RWPE2 (cell line): Measurements from ENCODE around the gene CACNA2D2.

Source experiments
- ATAC-seq: fragments of 200-7000 bp; cut with Tn5 transposase; 3 replicates; pipeline ENCODE4 v1.9.1; 2021; ENCODE audit warnings: low read depth
- DNase-seq: peaks from one replicate; pipeline ENCODE4 v3.0.0-alpha.2; 2020; ENCODE audit warnings: low spot score
- H3K27ac ChIP-seq: fragments of 450-650 bp; 2 replicates; pipeline ENCODE4 v1.5.1; 2017; ENCODE audit warnings: mild to moderate bottlenecking; ENCODE audit not compliant: poor library complexity, severe bottlenecking
- H3K27me3 ChIP-seq: fragments of 250-450 bp; sonication (Bioruptor Pico); 2 replicates; pipeline ENCODE4 v1.5.1; 2021; ENCODE audit warnings: mild to moderate bottlenecking, moderate library complexity; ENCODE audit not compliant: insufficient read depth, poor library complexity, severe bottlenecking
- H3K36me3 ChIP-seq: fragments of 250-450 bp; sonication (Bioruptor Pico); 2 replicates; pipeline ENCODE4 v1.5.1; 2020; ENCODE audit warnings: low read depth, mild to moderate bottlenecking, moderate library complexity
- H3K4me1 ChIP-seq: fragments of 250-450 bp; sonication (Bioruptor Pico); 2 replicates; pipeline ENCODE4 v1.5.1; 2021; ENCODE audit warnings: mild to moderate bottlenecking, moderate library complexity; ENCODE audit not compliant: insufficient read depth, poor library complexity, severe bottlenecking
- H3K4me3 ChIP-seq: fragments of 250-450 bp; sonication (Bioruptor Pico); 2 replicates; pipeline ENCODE4 v1.5.1; 2021; ENCODE audit warnings: mild to moderate bottlenecking, moderate library complexity; ENCODE audit not compliant: severe bottlenecking
- H3K9me3 ChIP-seq: fragments of 250-450 bp; sonication (Bioruptor Pico); 2 replicates; pipeline ENCODE4 v1.5.1; 2021; ENCODE audit warnings: mild to moderate bottlenecking, moderate library complexity; ENCODE audit not compliant: severe bottlenecking
- CTCF ChIP-seq: fragments of 450-650 bp; IDR thresholded peaks from one replicate; pipeline ENCODE4 v1.5.1; 2017; ENCODE audit warnings: mild to moderate bottlenecking, moderate library complexity; ENCODE audit not compliant: poor library complexity, severe bottlenecking

The CACNA2D2 gene

DNA sequence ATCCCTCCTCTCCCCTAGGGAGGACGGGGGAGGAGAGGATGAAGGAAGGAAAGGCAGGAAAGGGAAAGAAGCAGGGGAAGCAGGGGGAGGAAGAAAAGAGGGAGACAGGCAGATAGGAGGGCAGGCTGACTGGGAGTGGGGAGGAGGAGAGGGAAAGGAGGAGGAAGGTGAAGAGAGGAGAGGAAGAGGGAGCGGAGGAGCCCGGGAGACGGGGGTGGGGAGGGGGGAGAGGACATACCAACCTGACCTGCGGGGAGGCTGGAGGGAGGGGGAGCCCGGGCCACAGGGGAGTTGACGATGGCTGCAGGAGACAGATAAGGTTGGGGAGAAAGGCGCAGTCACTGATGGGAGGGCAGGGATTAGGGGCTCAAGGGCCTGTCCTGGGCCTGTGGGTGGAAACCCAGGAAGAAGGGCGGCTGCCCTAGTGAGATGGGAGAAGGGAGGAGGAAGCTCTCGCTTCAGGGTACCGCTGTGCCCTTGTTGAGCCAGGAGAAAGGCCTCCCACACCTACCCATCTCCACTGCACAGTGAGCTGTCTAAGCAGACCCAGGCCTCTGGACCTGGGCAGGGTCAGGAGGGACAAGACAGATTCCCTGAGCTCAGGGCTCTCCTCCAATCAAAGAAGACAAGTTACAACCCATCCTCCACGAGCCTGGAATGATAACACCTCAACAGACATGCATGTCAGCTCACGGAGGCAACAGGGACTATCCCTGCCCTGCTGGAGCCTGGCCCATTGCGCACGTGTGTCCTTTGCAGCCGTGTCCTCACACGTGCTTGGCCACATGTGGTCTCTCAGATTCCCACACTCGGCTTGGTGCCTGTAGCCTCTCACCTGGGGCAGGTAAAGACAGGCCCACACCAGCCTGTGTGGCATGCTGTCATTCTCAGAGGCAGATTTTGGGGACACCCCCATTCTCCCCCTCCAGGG, 36.2 kb upstream of the CACNA2D2 start:
- no peak; the same call in 2 of the 3 replicates for ATAC-seq
- H3K9me3 ChIP-seq, result no peaks in the 10 kb centered on the region
- no peaks in the 10 kb centered on the region for H3K36me3 ChIP-seq
- DNase-seq, result no peak
- H3K4me1 ChIP-seq, result no peaks in the 10 kb centered on the region
- TF ChIP-seq CTCF, result no peak
- H3K27ac ChIP-seq, result no peak overlapping the region
- H3K27me3 ChIP-seq, result no peaks in the 10 kb centered on the region
- no peak overlapping the region for H3K4me3 ChIP-seq

DNA sequence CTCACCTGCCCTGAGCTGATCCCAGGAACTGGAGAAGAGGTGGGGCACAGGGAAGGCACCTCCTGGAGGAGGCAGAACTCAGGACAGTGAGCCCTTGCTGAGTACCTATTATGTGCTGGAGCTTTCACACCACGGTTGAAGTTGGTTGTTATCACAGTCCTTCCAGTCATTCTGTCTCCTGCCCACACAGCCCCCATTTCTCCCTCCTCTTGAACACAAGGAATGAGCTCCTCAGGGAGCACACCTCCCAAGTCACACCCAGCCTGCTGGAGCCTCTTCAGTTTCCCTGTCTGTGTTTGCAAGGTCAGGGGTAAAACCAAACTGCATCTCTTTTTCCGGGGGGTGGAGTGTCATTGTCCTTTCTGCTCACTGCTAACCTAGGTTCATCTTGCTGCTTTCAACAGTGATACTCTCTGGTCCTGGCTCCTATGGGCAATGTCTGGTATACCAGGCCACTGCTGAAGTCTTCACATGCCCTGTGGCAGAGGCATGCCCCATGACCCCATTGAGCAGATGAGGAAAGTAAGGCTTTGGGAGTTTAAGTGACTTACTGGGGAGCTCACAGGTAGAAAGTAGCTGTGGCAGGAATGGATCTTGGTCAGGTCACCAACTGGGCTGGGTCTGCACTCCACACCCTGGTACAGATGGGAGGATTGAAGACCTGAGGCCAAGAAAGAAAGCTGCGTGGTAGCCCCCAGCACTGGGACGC, 34.1 kb upstream of the CACNA2D2 start:
- Histone ChIP-seq H3K27me3 (no peaks in the 10 kb centered on the region), H3K36me3 (no peaks in the 10 kb centered on the region), H3K9me3 (no peaks in the 10 kb centered on the region), H3K27ac (no peak overlapping the region), H3K4me3 (no peak overlapping the region), H3K4me1 (no peaks in the 10 kb centered on the region)
- TF ChIP-seq CTCF, result no peak
- DNase-seq (no peak), ATAC-seq (no peak)

DNA sequence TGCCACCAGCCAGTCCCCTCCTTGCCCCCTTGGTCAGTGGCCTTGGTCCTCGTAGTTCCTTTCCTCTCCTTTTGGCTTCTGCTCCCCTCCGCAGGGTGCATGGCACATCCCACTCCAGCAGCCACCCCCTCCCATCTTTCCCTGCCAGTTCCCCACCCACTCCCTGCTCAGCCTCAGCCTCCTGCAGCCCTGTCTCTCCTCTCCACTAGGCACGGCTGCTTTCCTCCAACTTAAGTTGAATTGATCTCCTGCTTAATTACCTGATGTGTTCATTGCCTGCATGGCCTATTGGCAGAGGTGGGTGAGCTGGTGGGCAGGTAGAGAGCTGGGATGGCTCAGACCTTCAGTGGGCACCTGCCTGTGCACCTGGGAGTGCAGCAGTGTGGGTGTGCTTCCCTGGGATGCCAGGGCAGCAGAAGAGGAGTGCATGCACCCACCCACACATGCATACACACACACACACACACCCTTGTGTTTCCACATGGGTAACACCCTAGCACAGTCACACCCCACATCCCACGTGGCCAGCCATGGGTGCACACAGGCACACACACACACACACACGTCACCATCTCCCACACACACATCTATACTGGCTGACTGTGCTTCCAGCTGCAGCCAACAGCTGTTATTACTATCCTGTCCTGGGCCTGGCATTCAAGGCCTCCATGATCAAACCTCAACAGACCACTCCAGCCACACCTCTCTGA, 33.2 kb upstream of the CACNA2D2 start:
- no peak for DNase-seq
- H3K36me3 ChIP-seq, result no peaks in the 10 kb centered on the region
- H3K4me3 ChIP-seq, result no peak overlapping the region
- H3K4me1 ChIP-seq, result no peaks in the 10 kb centered on the region
- ATAC-seq, result no peak
- no peaks in the 10 kb centered on the region for H3K27me3 ChIP-seq
- H3K27ac ChIP-seq, result no peak overlapping the region
- no peaks in the 10 kb centered on the region for H3K9me3 ChIP-seq
- TF ChIP-seq CTCF, result no peak

GRCh38 chr3:50534681-50535330, 31.4 kb upstream of the CACNA2D2 start:
- Histone ChIP-seq H3K4me1 (no peaks in the 10 kb centered on the region), H3K9me3 (no peaks in the 10 kb centered on the region), H3K4me3 (no peak overlapping the region), H3K27me3 (peaks cover 13% of the 10 kb centered on the region), H3K36me3 (no peaks in the 10 kb centered on the region), H3K27ac (no peak overlapping the region)
- ATAC-seq, result no peak
- DNase-seq, result no peak
- TF ChIP-seq CTCF, result no peak
